Ishikawa (cell line): ENCODE results near the gene MRPS6.

ENCODE experiments used
- CEBPB ChIP-seq: IDR thresholded peaks from 2 replicates; pipeline ENCODE4 v1.6.1; 2012
- CREB1 ChIP-seq: IDR thresholded peaks from 2 replicates; pipeline ENCODE4 v1.6.1; 2012; ENCODE audit warnings: low read depth
- EGR1 ChIP-seq: IDR thresholded peaks from 2 replicates; pipeline ENCODE4 v1.6.1; 2012
- EP300 ChIP-seq: IDR thresholded peaks from 2 replicates; pipeline ENCODE4 v1.6.1; 2012; ENCODE audit warnings: borderline replicate concordance
- FOXM1 ChIP-seq: IDR thresholded peaks from 2 replicates; pipeline ENCODE4 v1.6.1; 2012; ENCODE audit warnings: low read depth, borderline replicate concordance
- NFIC ChIP-seq: IDR thresholded peaks from 2 replicates; pipeline ENCODE4 v1.6.1; 2012
- RAD21 ChIP-seq: IDR thresholded peaks from 2 replicates; pipeline ENCODE4 v1.6.1; 2012; ENCODE audit warnings: low read depth
- TAF1 ChIP-seq: IDR thresholded peaks from 2 replicates; pipeline ENCODE4 v1.6.1; 2012; ENCODE audit warnings: low read depth, mild to moderate bottlenecking
- TCF12 ChIP-seq: IDR thresholded peaks from 2 replicates; pipeline ENCODE4 v1.6.1; 2012; ENCODE audit warnings: low read depth
- TEAD4 ChIP-seq: IDR thresholded peaks from 2 replicates; pipeline ENCODE4 v1.6.1; 2012
- YY1 ChIP-seq: IDR thresholded peaks from 2 replicates; pipeline ENCODE4 v1.6.1; 2012; ENCODE audit warnings: low read depth
- ZBTB7A ChIP-seq: IDR thresholded peaks from 2 replicates; pipeline ENCODE4 v1.6.1; 2012; ENCODE audit warnings: low read depth
- TF ChIP-seq, protein P1 (sequence below): IDR thresholded peaks from 2 replicates; pipeline ENCODE4 v1.6.1; 2012
- TF ChIP-seq, protein P2 (sequence below): IDR thresholded peaks from 2 replicates; pipeline ENCODE4 v1.6.1; 2012
- TF ChIP-seq, protein P3 (sequence below): IDR thresholded peaks from 2 replicates; pipeline ENCODE4 v1.6.1; 2012; ENCODE audit warnings: low read depth, mild to moderate bottlenecking

Gene MRPS6

DNA sequence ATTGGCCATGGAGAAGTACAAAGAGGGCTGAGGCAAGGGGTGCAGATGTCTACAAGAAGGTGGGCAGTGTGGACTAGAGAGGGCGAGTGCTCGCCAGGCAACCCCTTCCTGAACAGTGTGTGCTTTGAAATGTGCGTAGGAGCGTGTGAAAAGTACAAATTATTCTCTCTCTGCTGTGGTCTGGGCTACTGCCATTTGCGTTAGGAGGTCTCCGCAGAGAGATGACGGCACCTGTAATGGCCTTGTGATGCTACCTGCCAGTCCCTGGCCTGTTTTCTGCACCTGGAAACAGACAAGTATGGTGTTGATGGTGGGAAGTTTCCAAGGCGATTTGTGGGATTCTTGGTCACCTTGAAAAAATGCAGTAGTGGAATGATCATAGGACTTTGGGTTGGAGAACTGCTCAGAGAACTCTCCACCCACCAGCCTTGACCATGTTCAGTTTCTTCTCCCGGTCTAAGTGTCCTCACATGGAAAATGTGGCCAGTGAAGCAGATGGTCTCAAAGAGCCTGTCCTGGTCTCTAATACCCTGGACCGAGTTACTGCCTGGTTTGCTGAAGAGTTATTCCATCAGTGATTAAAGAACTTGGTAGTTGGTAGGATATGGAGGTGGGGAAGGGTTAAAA is 74.5 kb downstream of the MRPS6 start:
- TF ChIP-seq, protein P1, sequence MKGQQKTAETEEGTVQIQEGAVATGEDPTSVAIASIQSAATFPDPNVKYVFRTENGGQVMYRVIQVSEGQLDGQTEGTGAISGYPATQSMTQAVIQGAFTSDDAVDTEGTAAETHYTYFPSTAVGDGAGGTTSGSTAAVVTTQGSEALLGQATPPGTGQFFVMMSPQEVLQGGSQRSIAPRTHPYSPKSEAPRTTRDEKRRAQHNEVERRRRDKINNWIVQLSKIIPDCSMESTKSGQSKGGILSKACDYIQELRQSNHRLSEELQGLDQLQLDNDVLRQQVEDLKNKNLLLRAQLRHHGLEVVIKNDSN, result no peak
- TF ChIP-seq ZBTB7A (no peak), TEAD4 (no peak), TCF12 (no peak), NFIC (no peak), FOXM1 (no peak), EGR1 (no peak)
- TF ChIP-seq, protein P2, sequence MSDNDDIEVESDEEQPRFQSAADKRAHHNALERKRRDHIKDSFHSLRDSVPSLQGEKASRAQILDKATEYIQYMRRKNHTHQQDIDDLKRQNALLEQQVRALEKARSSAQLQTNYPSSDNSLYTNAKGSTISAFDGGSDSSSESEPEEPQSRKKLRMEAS, result no peak

DNA sequence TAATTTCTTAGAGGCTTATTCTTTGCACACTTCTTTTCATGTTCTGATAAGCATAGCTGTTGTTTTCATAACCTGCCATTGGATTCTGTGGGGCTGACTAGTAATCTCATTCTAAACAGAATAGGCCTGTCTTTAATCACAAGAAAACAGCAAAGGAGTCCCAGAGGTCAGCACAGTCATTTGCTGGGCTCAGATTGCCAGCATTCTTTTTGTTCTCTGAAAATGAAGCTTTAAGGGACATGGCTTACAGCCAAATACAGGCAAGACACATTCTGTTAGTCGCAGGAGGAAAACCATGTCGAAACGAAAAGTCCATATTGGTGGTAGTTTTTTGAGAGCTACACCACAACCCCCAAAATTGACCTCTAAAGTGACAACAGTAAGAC is 75.0 kb downstream of the MRPS6 start:
- no peak for TF ChIP-seq CEBPB
- no peak for TF ChIP-seq EP300
- TF ChIP-seq FOXM1, result no peak
- no peak for TF ChIP-seq ZBTB7A
- no peak for TF ChIP-seq TEAD4
- TF ChIP-seq, protein P2, result no peak

DNA sequence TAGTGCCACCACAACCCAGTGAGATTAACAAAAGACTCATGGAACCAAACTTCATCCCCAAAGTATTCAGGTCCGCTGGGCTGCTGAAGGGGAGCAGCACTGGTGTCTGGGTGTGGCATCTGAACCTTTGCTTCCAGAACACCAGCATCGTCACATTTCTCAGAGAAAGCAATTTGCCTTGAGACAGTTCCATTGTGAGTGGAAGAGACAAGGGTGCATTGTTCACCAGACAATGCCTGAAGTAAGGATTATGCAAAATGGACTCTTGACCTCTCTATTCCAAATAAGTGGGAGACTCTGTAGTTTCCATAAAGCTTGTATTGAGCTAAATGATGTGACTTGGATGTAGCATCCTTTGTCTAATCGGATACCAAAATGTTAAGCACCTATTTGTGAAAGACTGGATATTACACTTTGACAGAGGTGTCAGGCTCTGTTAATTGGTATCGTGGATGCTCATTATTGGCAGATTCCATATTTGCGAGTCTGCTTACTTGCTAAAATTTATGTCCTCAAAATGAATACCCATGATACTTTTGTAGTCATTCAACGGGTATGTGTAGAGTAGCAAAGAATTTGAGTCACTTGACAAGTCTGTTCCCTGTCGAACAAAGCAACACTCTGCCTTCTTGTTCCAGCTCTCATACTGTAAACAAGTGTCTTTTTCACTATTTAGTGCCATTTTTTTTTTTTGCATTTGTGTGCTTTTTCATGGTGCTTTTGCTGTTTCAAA is 75.6 kb downstream of the MRPS6 start:
- no peak for TF ChIP-seq NFIC
- no peak for TF ChIP-seq RAD21
- TF ChIP-seq TEAD4, result no peak
- TF ChIP-seq FOXM1, result no peak
- no peak for TF ChIP-seq CEBPB
- no peak for TF ChIP-seq YY1
- TF ChIP-seq TCF12, result no peak
- no peak for TF ChIP-seq ZBTB7A
- TF ChIP-seq, protein P3, sequence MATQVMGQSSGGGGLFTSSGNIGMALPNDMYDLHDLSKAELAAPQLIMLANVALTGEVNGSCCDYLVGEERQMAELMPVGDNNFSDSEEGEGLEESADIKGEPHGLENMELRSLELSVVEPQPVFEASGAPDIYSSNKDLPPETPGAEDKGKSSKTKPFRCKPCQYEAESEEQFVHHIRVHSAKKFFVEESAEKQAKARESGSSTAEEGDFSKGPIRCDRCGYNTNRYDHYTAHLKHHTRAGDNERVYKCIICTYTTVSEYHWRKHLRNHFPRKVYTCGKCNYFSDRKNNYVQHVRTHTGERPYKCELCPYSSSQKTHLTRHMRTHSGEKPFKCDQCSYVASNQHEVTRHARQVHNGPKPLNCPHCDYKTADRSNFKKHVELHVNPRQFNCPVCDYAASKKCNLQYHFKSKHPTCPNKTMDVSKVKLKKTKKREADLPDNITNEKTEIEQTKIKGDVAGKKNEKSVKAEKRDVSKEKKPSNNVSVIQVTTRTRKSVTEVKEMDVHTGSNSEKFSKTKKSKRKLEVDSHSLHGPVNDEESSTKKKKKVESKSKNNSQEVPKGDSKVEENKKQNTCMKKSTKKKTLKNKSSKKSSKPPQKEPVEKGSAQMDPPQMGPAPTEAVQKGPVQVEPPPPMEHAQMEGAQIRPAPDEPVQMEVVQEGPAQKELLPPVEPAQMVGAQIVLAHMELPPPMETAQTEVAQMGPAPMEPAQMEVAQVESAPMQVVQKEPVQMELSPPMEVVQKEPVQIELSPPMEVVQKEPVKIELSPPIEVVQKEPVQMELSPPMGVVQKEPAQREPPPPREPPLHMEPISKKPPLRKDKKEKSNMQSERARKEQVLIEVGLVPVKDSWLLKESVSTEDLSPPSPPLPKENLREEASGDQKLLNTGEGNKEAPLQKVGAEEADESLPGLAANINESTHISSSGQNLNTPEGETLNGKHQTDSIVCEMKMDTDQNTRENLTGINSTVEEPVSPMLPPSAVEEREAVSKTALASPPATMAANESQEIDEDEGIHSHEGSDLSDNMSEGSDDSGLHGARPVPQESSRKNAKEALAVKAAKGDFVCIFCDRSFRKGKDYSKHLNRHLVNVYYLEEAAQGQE, result no peak
- TF ChIP-seq CREB1, result no peak
- TF ChIP-seq, protein P1, result no peak
- no peak for TF ChIP-seq EP300
- TF ChIP-seq, protein P2, result no peak
- TF ChIP-seq TAF1, result no peak
- no peak for TF ChIP-seq EGR1

DNA sequence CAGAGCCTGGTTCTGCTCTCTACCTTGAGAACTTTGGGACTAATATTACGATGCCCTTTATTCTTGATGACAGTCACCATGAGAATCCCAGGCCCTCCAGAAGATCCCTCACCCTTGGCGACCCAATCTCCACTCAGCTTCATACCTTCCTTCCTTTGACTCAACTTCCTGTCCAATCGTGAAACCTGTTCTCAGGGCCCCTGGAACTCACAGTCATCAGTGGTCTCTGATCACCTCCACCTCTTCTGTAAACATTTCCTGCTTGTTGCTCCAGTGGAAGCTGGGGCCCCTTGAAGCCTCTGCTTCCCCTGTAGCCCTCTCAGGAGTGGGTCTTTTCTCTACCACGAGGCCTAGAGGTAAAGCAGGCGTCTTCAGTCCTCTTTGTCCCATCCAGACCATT is 79.1 kb downstream of the MRPS6 start:
- TF ChIP-seq NFIC (no peak), RAD21 (no peak), CEBPB (no peak), FOXM1 (no peak), CREB1 (no peak), ZBTB7A (no peak), TCF12 (no peak), EP300 (no peak)
- TF ChIP-seq, protein P1, result no peak
- TF ChIP-seq, protein P3, result no peak

DNA sequence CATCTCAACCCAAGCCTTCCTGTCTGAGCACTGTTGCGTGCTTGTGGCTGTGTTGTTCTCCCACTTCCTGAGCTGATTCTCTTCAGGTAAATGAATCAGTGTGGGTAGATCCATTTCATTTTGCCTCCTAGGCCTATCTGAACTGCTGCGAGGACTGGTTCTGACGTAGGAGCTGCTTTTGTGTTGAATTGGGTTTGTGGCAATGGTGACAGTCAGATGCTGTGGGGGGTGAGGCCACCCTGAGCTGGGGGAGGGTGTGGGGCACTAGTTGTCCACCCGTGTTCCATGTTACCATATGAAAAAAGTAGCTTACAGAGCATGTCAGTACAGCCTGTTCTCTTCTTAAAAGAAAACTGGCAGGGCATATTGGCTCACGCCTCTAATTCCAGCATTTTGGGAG is 81.5 kb downstream of the MRPS6 start:
- TF ChIP-seq YY1 (no peak), RAD21 (no peak), TCF12 (no peak), CEBPB (no peak), NFIC (no peak), CREB1 (no peak), ZBTB7A (no peak), TAF1 (no peak), TEAD4 (no peak), EP300 (no peak), FOXM1 (no peak), EGR1 (no peak)
- TF ChIP-seq, protein P2, result no peak
- TF ChIP-seq, protein P3, result no peak
- TF ChIP-seq, protein P1, result no peak
